HEK293 (cell line): ENCODE measurements around the gene MMP14.

Experiments
- ATF2 ChIP-seq: fragments of 450-650 bp; formaldehyde crosslinking; IDR thresholded peaks from 2 replicates; pipeline ENCODE4 v1.5.1; 2016; ENCODE audit warnings: missing biosample characterization, missing genetic modification characterization, low read depth
- GFI1B ChIP-seq: fragments of 450-650 bp; formaldehyde crosslinking; IDR thresholded peaks from 2 replicates; pipeline ENCODE4 v1.5.1; 2016; ENCODE audit warnings: missing biosample characterization, missing genetic modification characterization
- HOXA7 ChIP-seq: sonication (generic); formaldehyde crosslinking; IDR thresholded peaks from 2 replicates; pipeline ENCODE4 v1.8.1; 2022; ENCODE audit warnings: missing genetic modification reagents, borderline replicate concordance
- KLF16 ChIP-seq: fragments of 450-650 bp; formaldehyde crosslinking; IDR thresholded peaks from 2 replicates; pipeline ENCODE4 v1.5.1; 2017; ENCODE audit warnings: missing biosample characterization, missing genetic modification characterization
- REST ChIP-seq: fragments of 450-650 bp; formaldehyde crosslinking; IDR thresholded peaks from 2 replicates; pipeline ENCODE4 v1.5.1; 2016; ENCODE audit warnings: missing biosample characterization, missing genetic modification characterization
- SCRT2 ChIP-seq: fragments of 450-650 bp; formaldehyde crosslinking; IDR thresholded peaks from 2 replicates; pipeline ENCODE4 v1.5.1; 2016; ENCODE audit warnings: missing biosample characterization, missing genetic modification characterization
- ZBTB10 ChIP-seq: fragments of 450-650 bp; formaldehyde crosslinking; IDR thresholded peaks from 2 replicates; pipeline ENCODE4 v1.5.1; 2016; ENCODE audit warnings: missing biosample characterization, missing genetic modification characterization
- ZBTB21 ChIP-seq: fragments of 450-650 bp; formaldehyde crosslinking; IDR thresholded peaks from 2 replicates; pipeline ENCODE4 v1.5.1; 2017; ENCODE audit warnings: missing biosample characterization, missing genetic modification characterization
- ZBTB7A ChIP-seq: fragments of 450-650 bp; formaldehyde crosslinking; IDR thresholded peaks from 2 replicates; pipeline ENCODE4 v1.5.1; 2016; ENCODE audit warnings: low read depth, missing biosample characterization, missing genetic modification characterization
- ZBTB8A ChIP-seq: fragments of 450-650 bp; formaldehyde crosslinking; IDR thresholded peaks from 2 replicates; pipeline ENCODE4 v1.5.1; 2016; ENCODE audit warnings: missing biosample characterization, missing genetic modification characterization
- ZFHX2 ChIP-seq: fragments of 450-650 bp; formaldehyde crosslinking; conservative IDR thresholded peaks from 2 replicates; pipeline ENCODE4 v1.5.1; 2016; ENCODE audit warnings: missing biosample characterization, missing genetic modification characterization
- ZNF148 ChIP-seq: fragments of 450-650 bp; formaldehyde crosslinking; IDR thresholded peaks from 2 replicates; pipeline ENCODE4 v1.5.0; 2017; ENCODE audit warnings: missing biosample characterization, missing genetic modification characterization, borderline replicate concordance
- ZNF19 ChIP-seq: fragments of 450-650 bp; formaldehyde crosslinking; IDR thresholded peaks from 2 replicates; pipeline ENCODE4; 2016; ENCODE audit warnings: missing biosample characterization, missing genetic modification characterization, low read depth
- ZNF221 ChIP-seq: fragments of 450-650 bp; formaldehyde crosslinking; IDR thresholded peaks from 2 replicates; pipeline ENCODE4 v1.5.1; 2017; ENCODE audit warnings: missing biosample characterization, missing genetic modification characterization, borderline replicate concordance
- ZNF311 ChIP-seq: fragments of 450-650 bp; formaldehyde crosslinking; IDR thresholded peaks from 2 replicates; pipeline ENCODE4 v1.5.1; 2017; ENCODE audit warnings: missing biosample characterization, missing genetic modification characterization, borderline replicate concordance
- ZNF366 ChIP-seq: fragments of 450-650 bp; formaldehyde crosslinking; conservative IDR thresholded peaks from 2 replicates; pipeline ENCODE4 v1.5.1; 2016; ENCODE audit warnings: missing biosample characterization, missing genetic modification characterization
- ZNF521 ChIP-seq: fragments of 450-650 bp; formaldehyde crosslinking; IDR thresholded peaks from 2 replicates; pipeline ENCODE4 v1.5.1; 2017; ENCODE audit warnings: missing biosample characterization, mild to moderate bottlenecking, missing genetic modification characterization
- ZNF548 ChIP-seq: fragments of 450-650 bp; formaldehyde crosslinking; IDR thresholded peaks from 2 replicates; pipeline ENCODE4 v1.5.1; 2016; ENCODE audit warnings: missing biosample characterization, missing genetic modification characterization
- ZNF580 ChIP-seq: fragments of 450-650 bp; formaldehyde crosslinking; IDR thresholded peaks from 2 replicates; pipeline ENCODE4 v1.5.1; 2016; ENCODE audit warnings: missing biosample characterization, missing genetic modification characterization
- ZNF621 ChIP-seq: fragments of 450-650 bp; formaldehyde crosslinking; IDR thresholded peaks from 2 replicates; pipeline ENCODE4 v1.5.1; 2017; ENCODE audit warnings: missing biosample characterization, missing genetic modification characterization
- ZSCAN23 ChIP-seq: fragments of 450-650 bp; formaldehyde crosslinking; IDR thresholded peaks from 2 replicates; pipeline ENCODE4 v1.5.1; 2016; ENCODE audit warnings: missing biosample characterization, missing genetic modification characterization
- ZSCAN30 ChIP-seq: fragments of 450-650 bp; IDR thresholded peaks from 2 replicates; pipeline ENCODE4 v1.5.1; 2018; ENCODE audit warnings: missing biosample characterization, mild to moderate bottlenecking, missing genetic modification characterization, moderate library complexity
- TF ChIP-seq, protein P1 (sequence below): fragments of 450-650 bp; formaldehyde crosslinking; IDR thresholded peaks from 2 replicates; pipeline ENCODE4 v1.5.1; 2017; ENCODE audit warnings: missing biosample characterization, mild to moderate bottlenecking, missing genetic modification characterization, moderate library complexity
- TF ChIP-seq, protein P2 (sequence below): fragments of 450-650 bp; formaldehyde crosslinking; IDR thresholded peaks from 2 replicates; pipeline ENCODE4 v1.5.1; 2016; ENCODE audit warnings: missing biosample characterization, missing genetic modification characterization, borderline replicate concordance

MMP14 gene

DNA sequence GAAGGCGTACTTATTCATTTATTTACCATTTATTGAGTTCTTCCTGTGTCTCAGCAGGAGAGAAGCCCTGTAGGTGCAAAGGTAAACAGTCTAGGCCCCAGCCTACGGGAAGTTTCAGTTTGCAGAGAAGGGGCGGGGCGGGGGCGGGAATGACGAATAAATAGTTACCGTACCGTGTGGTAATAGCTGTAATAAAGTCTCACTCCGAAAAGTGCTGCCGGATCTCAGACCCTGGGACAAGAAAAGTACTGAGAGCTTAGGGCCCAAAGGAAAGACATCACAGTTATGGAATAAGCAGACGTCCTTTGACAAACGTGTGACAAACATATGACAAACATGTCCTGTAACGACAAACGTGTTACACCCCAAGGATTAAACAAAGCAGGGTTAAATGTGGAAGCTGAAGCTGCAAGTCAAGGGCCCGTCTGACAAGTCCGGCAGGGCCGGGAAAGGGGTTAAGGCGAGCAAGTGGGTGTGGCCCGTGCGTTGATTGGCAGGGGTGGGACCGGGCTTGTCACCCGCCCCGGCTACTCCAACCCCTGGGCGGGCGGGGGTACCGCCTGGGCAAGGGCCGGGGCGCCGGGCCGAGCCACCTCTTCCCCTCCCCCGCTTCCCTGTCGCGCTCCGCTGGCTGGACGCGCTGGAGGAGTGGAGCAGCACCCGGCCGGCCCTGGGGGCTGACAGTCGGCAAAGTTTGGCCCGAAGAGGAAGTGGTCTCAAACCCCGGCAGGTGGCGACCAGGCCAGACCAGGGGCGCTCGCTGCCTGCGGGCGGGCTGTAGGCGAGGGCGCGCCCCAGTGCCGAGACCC, 35.0 kb downstream of the MMP14 start, which contains the start of gene LRP10 (continued):
- peak; percentile 92 for TF ChIP-seq ZBTB10 (tag by site-specific recombination)
- TF ChIP-seq GFI1B (tag by site-specific recombination) = no peak
- TF ChIP-seq ATF2 = no peak
- TF ChIP-seq ZSCAN30 (tag by site-specific recombination) = no peak
- no peak for TF ChIP-seq ZNF148 (tag by site-specific recombination)
- TF ChIP-seq, protein P1, sequence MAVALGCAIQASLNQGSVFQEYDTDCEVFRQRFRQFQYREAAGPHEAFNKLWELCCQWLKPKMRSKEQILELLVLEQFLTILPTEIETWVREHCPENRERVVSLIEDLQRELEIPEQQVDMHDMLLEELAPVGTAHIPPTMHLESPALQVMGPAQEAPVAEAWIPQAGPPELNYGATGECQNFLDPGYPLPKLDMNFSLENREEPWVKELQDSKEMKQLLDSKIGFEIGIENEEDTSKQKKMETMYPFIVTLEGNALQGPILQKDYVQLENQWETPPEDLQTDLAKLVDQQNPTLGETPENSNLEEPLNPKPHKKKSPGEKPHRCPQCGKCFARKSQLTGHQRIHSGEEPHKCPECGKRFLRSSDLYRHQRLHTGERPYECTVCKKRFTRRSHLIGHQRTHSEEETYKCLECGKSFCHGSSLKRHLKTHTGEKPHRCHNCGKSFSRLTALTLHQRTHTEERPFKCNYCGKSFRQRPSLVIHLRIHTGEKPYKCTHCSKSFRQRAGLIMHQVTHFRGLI (tag by site-specific recombination) = no peak; the same call in 1 of the 2 replicates
- peak; percentile 38; the same call in 1 of the 2 replicates for TF ChIP-seq KLF16 (tag by site-specific recombination)
- TF ChIP-seq ZBTB7A (tag by site-specific recombination) = no peak
- peak; percentile 47 for TF ChIP-seq ZBTB21 (tag by site-specific recombination)
- TF ChIP-seq, protein P2, sequence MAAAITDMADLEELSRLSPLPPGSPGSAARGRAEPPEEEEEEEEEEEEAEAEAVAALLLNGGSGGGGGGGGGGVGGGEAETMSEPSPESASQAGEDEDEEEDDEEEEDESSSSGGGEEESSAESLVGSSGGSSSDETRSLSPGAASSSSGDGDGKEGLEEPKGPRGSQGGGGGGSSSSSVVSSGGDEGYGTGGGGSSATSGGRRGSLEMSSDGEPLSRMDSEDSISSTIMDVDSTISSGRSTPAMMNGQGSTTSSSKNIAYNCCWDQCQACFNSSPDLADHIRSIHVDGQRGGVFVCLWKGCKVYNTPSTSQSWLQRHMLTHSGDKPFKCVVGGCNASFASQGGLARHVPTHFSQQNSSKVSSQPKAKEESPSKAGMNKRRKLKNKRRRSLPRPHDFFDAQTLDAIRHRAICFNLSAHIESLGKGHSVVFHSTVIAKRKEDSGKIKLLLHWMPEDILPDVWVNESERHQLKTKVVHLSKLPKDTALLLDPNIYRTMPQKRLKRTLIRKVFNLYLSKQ (tag by site-specific recombination) = no peak
- no peak for TF ChIP-seq ZNF19
- no peak for TF ChIP-seq SCRT2
- 0 out of 2 replicates have a peak, but pooled peaks have one; percentile 8 for TF ChIP-seq ZSCAN23
- TF ChIP-seq ZNF548 (tag by site-specific recombination) = no peak
- peak; percentile 80 for TF ChIP-seq ZFHX2 (tag by site-specific recombination)
- no peak for TF ChIP-seq HOXA7
- TF ChIP-seq ZNF221 (tag by site-specific recombination) = no peak
- TF ChIP-seq ZBTB8A (tag by site-specific recombination) = peak; percentile 77
- TF ChIP-seq REST (tag by site-specific recombination) = no peak
- TF ChIP-seq ZNF311 = no peak
- TF ChIP-seq ZNF580 = peak; percentile 18; the same call in 1 of the 2 replicates
- no peak for TF ChIP-seq ZNF521 (tag by site-specific recombination)
- TF ChIP-seq ZNF366 (tag by site-specific recombination) = 0 out of 2 replicates have a peak, but pooled peaks have one; percentile 16
- TF ChIP-seq ZNF621 = no peak
